Measurements from ENCODE around the gene IFT27.
"Not testable (repeated sequence)": the region's sequence is repeated elsewhere in the genome, so short reads cannot be mapped to it uniquely, and the experiment has no call there.

GRCh38 chr22:36731321-36731720, 44.6 kb downstream of the IFT27 start:
- TF ChIP-seq, protein P1, sequence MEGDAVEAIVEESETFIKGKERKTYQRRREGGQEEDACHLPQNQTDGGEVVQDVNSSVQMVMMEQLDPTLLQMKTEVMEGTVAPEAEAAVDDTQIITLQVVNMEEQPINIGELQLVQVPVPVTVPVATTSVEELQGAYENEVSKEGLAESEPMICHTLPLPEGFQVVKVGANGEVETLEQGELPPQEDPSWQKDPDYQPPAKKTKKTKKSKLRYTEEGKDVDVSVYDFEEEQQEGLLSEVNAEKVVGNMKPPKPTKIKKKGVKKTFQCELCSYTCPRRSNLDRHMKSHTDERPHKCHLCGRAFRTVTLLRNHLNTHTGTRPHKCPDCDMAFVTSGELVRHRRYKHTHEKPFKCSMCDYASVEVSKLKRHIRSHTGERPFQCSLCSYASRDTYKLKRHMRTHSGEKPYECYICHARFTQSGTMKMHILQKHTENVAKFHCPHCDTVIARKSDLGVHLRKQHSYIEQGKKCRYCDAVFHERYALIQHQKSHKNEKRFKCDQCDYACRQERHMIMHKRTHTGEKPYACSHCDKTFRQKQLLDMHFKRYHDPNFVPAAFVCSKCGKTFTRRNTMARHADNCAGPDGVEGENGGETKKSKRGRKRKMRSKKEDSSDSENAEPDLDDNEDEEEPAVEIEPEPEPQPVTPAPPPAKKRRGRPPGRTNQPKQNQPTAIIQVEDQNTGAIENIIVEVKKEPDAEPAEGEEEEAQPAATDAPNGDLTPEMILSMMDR (conservative IDR thresholded peaks at IDR 0.05): not testable (repeated sequence)
- not testable (repeated sequence) for TF ChIP-seq EZH2 (IDR thresholded peaks at IDR 0.05; ENCODE audit: low read depth)
